Activated CD8-positive, alpha-beta memory T cell treated with anti-CD3 and anti-CD28 coated beads for 1 hour (primary cell): Measurements from ENCODE around the gene AGBL3.

Source experiments
- DNase-seq, 2 donors: peaks; one replicate each; pipeline ENCODE4 v3.0.0-alpha.2; 2020; ENCODE audit warnings: low read depth in 1 of 2; ENCODE audit errors: extremely low read depth in 1 of 2

AGBL3 gene

DNA sequence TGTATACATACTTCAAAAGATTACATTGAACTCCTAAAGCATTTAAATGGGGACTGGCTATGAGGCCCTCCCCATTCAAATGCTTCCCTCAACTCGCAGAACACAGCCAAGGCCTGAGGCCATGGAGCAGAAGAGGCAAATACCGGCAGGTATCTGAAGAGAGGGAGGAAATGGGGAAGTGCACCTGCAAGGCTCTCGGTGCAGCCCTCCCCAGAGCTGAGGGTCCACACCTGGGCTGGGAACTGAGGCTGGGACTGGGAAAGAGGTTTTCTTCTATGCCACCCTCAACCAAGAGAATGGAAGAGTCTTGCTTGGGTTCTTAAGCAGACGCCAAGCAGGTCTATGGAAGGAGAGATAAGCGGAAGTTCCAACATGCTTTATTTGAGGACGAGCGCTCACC lies 197.2 kb downstream of the AGBL3 start:
- no peak for DNase-seq

DNA sequence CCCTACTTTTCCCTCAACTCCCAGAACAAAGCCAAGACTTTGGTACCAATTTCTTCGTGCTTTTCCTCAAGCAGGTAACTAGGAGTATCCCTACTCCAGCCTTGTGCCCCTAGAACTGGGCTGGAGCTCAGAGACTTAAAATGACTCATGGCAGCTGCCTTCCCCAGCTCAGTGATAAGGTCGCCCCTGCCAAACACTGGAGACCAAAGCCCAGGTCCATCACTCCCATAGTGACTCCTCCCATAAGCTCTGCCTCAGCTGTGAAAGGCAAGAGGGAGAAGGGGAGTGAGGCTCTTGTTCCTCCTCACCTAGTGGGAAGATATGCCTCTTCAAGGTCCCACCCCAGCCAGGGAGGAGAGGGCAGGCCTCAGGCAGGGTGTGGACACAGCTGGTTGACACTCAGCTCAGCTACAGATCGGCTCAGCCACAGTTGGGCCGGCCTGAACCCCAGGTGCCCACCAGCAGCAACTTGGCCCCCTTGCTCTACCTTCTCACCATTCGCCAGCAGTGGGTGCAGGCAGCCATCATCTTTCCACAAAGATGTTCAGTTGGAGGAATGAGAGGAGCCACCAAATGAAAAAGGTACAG lies 198.0 kb downstream of the AGBL3 start:
- no peak for DNase-seq
